C4-2B (cell line): ENCODE data around the gene ROPN1.

Source experiments
- H3K27ac ChIP-seq: fragments of 450-650 bp; 2 replicates; pipeline ENCODE4 v1.5.1; 2017
- ZFX ChIP-seq: fragments of 450-650 bp; IDR thresholded peaks from 2 replicates; pipeline ENCODE4 v1.6.1; 2017
- TF ChIP-seq, protein P1 (sequence below): fragments of 450-650 bp; conservative IDR thresholded peaks from 2 replicates; pipeline ENCODE4 v1.5.1; 2017; ENCODE audit warnings: mild to moderate bottlenecking

ROPN1 gene

DNA sequence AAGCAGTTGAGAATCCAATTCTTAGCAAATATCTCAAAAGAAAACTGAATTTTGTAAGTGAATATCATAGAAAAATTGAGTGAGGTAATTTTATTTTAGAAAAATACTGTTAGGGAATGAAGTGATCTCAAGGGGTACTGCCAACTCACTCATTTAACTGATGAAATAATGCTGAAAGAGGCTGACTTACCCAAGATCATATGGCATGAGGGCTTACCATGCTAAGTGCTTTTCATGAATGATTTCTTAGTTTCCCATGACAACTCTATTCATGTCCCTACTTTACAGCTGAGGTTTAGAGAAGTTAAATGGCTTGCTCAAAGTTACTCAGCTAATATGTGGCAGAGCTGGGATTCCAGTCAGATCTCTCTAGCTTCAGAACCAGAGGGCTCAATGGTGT is 61.5 kb downstream of the ROPN1 start:
- H3K27ac ChIP-seq: no peak overlapping the region
- no peak for TF ChIP-seq ZFX
- TF ChIP-seq, protein P1, sequence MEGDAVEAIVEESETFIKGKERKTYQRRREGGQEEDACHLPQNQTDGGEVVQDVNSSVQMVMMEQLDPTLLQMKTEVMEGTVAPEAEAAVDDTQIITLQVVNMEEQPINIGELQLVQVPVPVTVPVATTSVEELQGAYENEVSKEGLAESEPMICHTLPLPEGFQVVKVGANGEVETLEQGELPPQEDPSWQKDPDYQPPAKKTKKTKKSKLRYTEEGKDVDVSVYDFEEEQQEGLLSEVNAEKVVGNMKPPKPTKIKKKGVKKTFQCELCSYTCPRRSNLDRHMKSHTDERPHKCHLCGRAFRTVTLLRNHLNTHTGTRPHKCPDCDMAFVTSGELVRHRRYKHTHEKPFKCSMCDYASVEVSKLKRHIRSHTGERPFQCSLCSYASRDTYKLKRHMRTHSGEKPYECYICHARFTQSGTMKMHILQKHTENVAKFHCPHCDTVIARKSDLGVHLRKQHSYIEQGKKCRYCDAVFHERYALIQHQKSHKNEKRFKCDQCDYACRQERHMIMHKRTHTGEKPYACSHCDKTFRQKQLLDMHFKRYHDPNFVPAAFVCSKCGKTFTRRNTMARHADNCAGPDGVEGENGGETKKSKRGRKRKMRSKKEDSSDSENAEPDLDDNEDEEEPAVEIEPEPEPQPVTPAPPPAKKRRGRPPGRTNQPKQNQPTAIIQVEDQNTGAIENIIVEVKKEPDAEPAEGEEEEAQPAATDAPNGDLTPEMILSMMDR: no peak

DNA sequence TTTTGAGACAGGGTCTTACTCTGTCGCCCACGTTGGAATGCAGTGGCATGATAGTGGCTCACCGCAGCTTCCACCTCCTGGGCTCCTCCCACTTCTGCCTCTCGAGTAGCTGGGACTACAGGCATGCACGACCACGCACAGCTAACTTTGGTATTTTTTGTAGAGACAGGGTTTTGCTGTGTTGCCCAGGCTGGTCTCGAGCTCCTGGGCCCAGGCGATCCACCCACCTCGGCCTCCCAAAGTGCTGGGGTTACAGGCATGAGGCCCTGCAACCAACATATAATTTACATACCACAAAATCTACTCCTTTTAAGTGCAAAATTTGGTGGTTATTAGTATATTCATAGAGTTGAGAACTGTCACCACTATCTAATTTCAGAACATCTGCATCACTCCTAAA is 62.6 kb downstream of the ROPN1 start:
- no peak overlapping the region for H3K27ac ChIP-seq
- TF ChIP-seq, protein P1: no peak
- TF ChIP-seq ZFX: no peak

- TF ChIP-seq ZFX: no peak
- TF ChIP-seq, protein P1: no peak
- no peak overlapping the region for H3K27ac ChIP-seq
Observed at GRCh38 chr3:123926396-123926795, 65.5 kb downstream of the ROPN1 start.

DNA sequence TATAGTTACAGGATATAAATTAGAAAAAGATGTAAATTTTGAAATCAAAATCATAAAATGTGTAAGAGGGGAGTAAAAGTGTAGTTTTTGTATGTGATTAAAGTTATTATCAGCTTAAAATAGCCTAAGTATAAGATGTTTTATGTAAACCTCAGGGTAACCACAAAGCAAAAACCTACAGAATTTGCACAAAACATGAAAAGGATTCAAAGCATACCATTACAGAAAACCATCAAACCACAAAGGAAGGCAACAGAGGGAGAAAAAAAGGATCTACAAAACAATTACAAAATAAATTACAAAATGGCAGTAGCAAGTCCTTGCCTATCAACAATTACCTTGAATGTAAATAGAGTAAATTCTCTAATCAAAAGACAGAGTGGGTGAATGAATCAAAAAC is 71.1 kb downstream of the ROPN1 start:
- H3K27ac ChIP-seq: no peak overlapping the region
- TF ChIP-seq ZFX: no peak
- TF ChIP-seq, protein P1: no peak

DNA sequence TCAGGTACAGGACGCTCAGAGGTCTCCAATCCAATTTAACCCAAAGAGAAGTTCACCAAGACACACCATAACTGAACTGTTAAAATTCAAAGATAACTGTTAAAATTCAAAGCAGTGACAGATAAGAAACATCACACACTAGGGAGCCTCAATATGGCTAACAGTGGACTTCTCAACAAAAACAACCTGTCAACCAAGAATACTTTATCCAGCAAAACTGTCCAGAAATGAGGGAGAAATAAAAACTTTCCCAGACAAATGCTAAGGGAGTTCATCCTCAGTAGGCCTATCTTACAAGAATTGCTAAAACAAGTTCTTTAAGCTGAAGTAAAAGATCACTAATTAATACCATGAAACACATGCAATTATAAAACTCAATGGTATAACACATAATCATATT is 71.5 kb downstream of the ROPN1 start:
- no peak overlapping the region for H3K27ac ChIP-seq
- TF ChIP-seq ZFX: no peak
- TF ChIP-seq, protein P1: no peak

DNA sequence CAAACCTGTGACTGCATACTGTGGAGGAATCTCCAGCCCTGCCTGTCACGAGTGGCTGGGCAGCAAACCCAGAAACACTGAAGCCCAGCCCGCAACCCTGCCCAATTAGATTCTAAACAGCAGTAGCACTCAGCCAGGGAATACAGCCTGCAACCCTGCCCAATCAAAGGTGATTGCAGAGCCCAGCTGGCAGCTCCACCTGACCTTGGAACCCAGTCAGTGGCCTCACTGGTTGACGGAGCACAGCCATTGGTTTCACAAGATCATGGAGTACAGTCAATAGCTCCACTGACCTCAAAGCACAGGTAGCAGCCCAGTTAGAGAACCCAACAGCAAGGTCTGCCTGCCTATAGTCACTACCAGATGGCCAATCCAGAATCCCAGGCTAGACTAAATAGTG is 72.6 kb downstream of the ROPN1 start:
- TF ChIP-seq, protein P1: no peak
- TF ChIP-seq ZFX: no peak
- H3K27ac ChIP-seq: no peak overlapping the region
